ENCODE measurements around the gene BTBD2.

BTBD2 gene

DNA sequence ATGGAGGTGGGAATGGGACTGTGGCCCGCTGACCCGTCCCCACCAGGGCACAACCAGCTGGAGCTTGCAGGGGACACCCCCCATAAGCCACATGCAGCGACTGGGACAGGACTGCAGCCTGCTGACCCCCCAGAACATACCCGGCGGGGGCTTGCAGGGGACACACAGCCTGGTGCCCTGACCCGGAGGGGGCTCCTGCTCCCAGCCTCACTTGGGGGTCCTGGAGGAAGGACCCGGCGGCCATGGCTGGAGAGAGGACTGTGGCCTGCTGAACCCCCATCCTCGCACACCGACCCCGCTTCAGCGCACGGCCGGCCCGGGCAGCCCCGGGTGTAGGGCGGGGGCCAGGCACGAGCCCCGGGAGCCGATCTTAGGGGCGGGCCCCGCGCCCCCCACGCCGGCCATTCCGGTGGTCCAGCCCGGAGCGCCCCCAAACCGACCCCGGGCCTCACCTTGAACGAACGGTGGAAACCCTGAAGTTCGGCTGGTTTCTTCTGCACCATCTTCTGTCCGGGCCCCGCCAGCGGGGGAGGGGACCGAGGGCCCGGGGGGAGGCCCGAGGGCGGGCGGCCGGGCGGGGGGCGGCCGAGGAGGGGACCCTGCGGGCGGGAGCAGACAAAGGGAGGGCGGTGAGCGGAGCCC is 35.0 kb upstream of the BTBD2 start:
- no peak for DNase-seq

DNA sequence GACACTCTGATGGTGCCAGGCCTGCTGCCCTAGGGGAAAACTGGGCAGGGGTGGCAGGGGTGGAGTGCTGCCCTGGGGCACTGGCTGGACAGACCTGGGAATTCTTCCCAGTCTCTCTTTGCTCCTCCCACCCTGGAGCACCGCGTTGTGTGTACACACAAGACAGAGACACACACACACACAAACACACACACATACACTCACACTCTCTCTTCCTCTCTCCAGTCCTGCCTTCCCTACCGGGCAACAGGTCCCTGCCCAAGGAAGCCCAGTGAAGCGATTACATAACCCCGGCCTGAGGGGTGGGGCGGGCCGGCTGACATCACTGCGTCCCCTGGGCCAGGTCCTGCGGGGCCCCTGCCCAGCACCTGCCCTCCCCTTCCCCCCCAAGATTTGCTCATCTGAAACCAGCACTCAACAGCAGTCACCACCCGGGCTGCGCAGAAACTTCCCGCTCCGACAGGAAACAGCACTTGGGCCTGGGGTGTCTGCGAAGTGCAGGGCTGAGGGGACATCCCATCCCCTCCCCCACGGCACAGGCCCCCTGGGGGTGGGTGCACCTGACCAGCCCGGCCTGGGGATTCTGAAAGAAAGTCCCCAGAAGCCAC is 34.3 kb upstream of the BTBD2 start:
- DNase-seq = peak; percentile 49

DNA sequence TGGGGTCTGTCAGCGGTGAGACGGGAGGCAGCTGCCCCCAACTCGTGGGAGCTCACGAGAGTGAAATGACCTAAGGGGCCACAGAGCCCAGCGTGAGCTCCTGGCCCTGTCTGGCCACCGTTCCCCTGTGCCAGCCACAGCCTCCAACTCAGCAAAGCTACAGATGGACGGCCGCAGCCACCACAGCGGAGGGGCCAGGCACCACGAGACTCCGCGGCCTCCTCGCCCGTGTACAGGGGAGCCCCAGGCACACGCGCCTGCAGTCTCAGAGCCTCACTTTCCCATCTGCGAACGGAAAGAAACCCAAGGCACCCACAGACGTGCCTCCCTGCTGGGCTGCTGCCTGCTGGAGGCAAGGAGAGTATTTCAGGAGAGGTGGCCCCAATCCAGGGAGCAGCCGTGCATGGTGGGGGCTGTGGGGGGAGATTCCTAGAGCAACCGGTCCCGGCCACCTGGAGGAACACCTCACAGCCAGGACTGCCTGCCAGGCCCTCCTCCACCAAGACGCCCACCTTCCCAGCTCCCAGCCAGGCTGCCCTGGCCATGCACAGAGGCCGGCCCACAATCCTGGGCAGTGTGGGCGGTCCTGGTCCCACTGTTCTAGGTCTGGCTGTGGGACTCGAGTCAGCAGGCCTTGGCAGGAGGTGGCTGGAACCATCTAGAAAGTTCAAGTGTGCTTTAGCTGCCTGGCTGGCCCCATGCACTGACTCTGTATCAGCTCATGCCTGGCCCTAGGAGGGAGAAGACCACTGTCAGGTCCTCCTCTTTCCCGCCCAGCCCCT is 33.6 kb upstream of the BTBD2 start:
- DNase-seq = no peak

DNA sequence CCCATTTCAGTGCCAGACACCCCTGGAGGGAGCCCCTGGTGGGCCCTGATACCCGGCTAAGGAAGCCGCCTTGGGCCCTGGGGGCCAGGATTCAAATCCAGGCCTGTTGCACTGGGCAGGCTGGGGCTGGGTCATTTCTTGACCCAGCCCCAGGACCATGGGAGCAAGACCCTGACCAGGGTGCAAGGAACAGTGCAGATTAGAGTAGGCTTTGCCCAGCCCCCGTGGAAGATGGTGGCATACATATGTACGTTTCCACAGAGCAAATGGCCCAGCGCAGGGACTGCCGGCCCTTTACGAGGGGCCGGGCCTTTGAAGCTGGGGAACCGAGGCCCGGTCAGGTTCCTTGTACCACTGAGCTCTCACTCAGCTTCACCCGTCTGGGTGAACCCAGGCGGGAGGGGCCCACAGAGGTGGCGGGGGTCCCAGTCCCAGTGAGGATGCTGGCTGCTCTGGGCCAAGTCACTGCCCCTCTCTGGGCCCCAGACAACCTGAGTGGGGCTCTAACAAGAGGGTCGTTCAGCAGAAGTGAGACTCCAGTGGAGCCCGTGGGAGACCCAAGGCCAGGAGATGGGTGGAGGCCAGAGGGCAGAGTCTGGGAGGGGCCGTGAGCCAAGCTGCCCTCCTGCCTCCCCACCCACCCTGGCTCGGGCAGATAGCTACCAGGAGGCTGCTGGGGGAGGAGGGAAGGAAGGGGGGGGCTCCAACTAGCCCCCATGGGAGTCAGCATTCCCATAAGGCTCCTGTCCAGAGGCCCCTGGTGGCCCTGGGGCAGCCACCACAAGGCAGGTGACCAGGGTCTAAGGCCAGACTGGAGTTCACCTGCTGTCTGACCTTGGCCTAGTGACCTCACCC is 32.8 kb upstream of the BTBD2 start:
- DNase-seq = no peak

DNA sequence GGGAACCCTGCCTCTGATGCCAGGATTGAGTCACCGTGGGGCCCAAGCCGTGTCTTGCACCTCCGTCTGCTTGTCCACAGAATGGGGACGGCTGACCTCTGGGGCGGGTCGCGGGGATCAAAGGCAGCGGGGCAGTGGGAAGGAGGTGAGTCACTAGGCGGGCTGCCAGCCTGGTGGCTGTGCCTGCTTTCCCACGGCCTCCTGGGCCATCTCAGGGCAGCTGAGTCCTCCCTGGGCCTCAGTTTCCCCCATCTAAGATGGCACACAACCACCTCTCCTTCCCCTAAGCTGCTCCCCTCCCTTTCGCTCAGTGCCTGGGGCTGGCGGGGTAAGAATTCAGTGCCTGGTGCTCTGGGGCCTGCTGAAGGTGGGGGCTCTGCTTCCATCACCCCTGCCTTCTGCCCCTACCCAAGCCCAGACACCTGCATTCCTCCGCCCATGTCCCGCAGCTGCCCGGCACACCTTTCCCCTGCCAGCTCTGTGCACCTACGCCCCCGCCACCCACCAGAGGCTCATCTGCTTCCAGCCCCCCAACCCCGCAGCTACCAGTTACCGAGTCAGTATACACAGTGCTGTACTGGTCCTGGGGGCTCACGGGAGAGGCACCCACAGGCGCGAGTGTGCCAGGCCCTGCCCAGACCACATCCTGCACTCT is 32.1 kb upstream of the BTBD2 start:
- no peak for DNase-seq

DNA sequence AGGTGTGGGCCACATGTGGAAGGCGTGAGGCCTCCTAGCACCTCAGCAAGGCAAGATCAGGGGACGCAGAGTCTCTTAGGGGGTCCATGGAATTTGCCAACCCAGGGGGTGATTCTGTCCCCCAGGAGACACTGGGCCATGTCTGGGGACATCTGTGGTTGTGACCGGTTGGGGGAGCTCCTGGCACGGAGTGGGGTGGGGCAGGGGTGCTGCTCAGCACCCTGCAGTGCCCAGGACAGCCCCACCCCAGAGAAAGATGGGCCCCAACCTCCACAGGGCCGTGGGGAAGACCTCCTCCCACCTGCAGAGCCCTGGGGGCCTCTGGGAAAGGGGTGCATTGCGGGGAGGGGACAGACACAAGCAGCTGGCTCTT is 31.5 kb upstream of the BTBD2 start:
- DNase-seq = no peak

DNA sequence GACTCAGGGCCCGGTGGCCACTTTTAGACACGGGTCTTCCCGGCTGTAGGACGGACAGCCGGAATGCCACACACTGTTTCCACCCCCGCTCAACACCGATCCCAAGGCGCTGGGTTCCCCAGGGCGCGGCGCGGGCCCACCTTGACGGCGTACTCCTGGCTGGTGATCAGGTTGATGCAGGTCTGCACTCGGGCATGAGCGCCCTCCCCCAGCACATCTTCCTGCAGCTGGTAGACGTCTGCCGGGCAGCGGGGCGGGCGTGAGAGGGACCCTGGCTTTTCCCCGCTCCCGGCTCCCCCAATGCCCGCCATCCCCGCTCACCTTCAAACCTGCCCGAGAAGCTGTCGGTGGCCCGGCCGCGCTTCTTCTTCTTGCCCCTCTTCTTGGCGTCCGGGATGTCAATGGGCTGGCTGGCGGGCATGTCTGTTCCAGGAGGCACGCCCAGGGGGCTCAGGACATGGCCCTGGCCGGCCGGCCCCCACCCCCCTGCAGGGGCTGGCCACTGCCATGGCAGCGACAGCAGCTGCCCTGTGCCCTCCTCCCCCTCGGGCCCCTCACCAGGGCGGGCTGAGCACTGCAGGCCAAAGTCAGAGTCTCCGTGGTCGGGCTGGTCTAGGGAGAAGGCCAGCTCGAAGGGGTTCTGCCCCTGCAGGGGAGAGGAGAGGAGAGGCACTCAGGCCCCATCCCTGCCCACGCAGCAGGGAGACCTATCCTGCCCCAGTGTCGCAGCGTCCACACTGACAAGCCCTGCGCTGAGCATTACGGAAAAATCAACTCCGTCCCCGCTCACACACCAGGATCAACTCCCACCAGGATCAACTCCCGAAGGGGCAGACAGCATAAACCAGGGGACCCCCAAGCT is 30.8 kb upstream of the BTBD2 start:
- DNase-seq = no peak

DNA sequence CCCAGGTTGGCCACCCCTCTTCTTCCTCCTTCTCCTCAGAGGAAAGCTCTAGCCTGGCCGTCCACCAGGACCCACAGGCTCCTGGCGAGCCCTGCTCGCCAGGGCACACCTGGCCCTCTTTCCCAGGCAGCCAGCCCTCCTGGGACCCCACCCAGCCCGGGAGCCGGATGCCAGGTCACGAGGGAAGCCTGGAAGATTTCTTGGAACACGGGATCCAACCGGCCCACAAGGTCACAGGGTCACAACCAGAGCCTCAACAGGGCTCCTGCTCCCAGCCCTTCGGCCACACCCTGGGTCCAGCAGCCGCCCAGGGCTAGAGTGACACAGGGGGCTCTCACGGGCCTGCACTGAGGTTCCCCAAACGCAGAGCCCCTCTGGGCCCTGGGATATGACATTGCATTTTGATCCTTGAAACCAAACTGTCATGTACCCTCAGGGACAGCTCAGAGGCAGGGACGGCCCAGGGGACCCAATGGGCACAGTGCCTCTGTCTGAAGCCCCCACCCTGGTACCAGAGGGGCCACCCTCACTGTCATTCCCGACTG is 30.1 kb upstream of the BTBD2 start:
- DNase-seq = no peak

DNA sequence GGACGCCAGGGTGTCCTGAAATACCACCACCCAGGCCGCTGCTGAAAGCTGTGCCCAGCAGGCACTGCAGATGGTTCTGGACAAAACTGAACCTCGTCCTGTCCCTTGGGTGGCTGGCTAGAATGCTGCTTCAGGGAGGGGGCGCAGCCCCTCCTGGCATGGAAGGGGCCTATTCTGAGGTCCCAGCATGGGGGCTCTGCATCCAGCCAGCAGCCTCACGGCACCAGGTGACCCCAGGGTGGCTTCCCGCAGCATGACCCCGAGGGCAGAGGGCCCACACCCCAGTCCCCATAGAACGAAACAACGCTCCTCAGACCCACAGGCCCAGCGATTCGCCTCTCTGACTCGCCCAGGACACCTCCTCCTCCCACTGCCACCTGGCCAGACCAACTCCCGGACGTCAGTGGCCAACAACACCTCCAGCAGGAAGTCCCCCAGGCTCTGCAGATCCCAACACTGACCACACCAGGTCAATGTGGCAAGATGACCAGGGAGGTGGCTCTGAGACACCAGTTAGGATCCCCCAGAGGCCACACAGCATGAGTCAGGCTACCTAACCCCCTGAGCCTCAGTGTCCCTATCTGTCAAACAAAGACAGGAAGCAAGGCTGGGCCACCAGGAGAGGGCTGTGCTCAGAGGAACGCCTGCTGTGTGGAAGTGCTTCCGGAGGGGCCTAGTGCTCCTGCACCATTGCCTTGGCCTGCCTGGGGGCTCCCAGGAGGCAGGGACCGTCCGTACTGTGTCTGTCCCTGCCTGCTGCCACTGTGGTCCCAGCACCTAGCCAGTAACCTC is 29.4 kb upstream of the BTBD2 start:
- DNase-seq = no peak

DNA sequence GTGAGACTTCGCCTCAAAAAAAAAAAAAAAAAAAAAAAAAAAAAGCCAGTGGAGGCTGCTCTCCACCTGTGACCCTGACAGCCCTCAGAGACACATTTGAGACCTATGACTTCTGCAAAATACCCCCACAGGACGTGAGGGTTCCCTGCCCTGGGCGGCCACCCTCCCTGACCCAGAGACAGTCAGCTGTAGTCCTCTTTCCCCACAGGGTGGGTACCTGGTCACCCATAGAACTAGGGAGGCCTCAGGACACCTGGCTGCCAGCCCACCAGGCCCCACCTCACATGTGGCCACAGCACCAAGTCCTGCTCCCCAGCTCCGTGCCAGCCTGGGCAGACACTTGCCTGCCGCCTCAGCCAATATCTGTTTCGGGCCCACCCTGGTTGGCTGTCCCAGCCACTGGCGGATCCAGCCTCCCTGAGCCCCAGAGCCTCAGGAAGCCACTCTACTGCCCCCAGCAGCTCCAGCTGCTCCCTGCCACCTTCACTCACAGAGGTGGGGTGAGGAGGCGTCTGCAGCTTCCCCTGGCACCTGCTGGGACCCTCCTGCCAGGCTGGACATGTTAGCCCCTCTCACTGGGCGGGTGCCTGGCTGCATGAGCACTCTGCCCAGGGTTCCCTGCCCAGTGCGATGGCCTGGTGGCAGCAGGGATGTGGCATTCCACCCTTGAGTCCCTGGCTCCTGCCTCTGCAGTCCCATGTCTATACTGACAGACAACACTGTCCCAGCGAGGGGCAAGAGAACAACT is 28.6 kb upstream of the BTBD2 start:
- no peak for DNase-seq

DNA sequence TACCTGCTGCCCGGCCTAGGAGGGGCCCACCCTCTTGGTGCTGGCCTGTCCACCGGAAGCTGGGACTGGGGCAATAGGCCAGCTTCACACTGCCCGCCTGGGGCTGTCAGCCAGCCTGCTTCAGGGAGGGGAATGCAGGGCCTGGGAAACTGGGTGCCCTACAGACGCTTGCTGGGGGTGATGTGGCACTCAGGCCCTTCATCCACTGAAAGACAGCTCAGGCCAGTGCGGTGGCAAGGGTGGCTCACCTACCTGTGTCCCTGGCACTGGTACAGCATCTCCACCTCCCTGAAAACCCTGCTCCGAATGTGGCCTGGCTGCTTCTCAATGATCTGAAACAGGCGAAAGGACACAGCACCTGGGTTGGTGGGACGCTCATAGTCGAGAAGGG is 27.7 kb upstream of the BTBD2 start:
- no peak for DNase-seq

DNA sequence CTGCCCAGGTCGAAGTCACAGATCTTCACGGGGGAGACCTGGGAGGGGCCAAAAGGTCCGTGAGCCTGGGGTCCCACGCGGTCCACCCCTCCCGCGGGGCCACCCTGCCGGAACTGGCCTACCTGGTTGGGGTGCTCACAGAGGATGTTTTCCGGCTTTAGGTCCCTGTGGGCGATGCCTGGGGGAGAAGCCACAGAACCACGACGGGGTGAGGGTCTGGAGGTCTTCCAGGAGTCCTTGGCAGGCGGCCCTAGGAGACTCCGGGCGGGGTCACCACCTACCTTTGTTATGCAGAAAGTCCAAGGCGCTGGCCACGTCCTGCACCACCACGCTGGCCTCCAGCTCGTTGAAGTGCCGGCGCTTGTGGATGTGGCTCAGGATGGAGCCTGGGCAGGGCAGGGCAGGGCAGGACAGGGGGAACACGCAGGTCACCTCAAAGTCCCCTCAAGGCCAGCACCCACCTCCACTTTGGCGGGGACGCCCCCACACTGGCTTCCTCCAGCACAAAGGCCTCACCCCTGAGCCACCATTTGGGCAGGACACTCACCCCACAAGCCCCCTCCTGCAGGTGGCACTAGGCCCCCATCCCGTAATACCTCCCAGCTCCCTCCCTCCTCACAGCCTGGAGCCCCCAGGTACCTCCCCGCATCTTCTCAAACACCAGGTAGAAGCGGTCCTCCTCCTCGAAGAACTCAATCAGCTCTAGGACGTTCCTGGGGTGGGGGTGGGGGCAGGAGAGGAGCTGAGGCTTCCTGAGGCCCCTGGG is 27.2 kb upstream of the BTBD2 start:
- DNase-seq = no peak

DNA sequence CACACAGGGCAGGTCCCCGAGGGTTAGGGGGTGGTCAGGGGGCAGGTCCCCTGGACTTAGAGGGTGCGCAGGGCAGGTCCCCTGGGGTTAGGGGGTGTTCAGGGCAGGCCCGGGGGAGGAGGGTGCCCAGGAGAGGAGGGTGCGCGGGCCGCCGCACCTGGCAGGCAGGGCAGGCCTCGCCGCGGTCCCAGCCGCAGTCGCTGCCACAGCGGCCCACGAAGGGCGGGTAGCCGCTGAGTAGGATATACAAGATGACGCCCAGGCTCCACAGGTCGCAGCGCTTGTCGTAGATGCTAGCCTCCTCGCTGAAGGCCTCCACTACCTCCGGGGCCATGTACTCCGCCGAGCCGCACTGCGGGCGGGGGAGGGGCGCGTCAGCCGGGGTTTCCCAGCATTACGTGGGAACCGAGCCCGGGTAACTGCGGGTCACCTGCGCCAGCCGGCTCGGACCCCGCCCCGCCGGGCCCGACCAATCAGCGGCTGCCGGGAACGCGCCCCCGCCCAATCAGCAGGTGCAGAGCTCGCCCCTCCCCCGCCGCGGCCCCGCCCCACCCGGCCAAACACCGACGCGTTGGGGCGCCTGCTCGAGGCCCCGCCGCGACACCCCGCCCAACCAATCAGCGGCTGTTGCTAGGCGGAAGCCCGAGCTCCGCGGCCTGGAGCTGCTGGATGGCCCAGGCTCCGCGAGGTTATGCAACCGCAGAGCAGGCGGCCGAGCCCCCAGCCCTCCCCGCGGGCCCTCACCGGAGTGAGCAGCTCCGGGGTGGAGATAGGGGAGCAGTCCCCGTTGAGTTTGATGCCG is 26.4 kb upstream of the BTBD2 start:
- DNase-seq = peak; percentile 75

DNA sequence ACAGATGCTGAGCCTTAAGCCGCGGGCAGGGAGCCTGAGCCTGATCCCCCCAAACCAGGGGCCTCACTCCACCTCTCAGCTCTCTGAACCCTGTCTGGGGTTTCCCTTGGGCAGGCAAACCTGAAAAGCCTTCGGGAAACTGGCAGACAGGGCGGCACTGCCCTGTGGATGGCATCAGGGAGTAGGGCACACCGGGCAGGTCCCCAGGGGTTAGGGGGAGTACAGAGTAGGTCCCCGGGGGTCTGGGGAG is 25.8 kb upstream of the BTBD2 start:
- no peak for DNase-seq

DNA sequence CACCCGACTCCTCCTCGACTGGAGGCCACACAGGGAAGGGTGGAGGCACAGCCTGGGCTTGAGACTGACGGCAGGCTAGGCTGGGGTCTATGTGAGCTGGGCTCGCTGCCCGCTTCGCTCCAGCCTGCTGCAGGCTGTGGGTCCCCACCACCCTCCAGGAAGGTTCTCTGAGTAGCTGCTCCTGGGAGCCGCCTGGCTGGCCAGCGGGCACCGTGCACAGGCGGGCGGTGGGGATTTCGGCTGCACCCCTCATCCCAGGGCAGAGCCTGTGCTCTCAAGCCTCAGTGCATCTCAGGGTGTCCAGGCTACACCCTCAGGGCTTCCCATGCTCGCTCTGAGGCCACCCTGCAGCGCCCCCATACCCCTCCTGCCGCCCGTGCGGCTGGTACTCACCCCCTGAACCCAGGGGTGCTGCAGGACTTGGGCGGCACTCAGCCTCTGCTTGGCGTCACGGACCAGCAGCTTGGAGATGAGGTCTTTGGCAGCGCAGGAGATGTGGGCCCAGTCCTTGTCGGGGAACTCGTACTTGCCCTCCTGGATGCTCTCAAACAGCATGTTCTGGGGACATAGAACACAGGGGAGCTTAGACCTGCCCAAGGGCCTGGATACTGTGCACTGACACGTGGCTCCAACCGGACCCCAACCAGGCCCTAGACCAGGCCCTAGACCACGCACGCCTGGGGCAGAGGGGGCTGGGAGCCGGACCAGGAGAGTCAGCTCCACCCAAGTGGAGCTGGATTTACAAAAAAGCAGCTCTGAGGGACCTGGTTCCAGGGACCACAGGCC is 25.3 kb upstream of the BTBD2 start:
- DNase-seq = no peak

DNA sequence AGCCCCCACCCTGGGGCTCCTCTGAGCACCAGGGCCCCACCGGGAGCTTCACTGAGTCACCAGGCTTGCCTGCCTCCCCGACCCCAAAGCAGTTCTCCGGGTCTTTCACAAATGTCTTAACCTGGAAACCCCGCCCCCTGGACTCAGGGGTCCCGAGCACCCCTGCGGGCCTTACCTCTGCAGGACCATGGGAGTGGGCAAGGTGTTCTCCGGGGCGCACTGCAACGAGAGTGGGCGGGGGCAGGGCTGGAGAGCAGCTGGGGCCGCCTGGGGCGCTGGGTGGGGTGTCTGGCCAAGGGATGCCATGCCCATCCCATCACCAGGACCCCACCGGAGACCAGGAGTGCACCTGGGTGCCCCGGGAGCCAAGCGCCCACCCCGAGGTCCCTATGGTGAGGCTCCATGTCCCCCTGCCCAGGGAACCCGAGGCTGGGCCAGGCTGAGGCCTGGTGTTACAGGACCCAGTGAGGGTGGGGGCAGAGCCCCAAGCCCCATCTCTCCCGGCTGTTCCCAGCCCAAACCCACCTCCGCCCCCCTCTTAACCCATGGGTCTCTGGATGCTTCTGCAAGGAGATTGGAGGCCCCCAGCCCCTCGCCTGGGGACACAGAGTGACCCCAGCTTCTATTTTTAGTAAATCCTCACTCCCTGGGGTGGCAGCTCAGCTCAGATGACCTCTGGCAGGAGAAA is 24.6 kb upstream of the BTBD2 start:
- no peak for DNase-seq

Data from NCI-H2029 treated with DMSO at 0.1 percent for 48 hours (cell line).